ENCODE results near the gene OGFOD1.

Gene OGFOD1

GRCh38 chr16:56450986-56451752 lies at the start of gene OGFOD1, which contains the start of gene NUDT21:
Gene OGFOD1 (plus strand): TSS chr16:56451554. CDS start chr16:56451613, 59 bp downstream.
Gene NUDT21 (minus strand): TSS chr16:56451332. CDS start chr16:56451202, 130 bp downstream.
- ChIA-PET CTCF (no interaction called here), POLR2A (interaction anchor here (0.6 to 1.8 kb wide), 20 partner anchors 9 to 251 kb away, joined by 3 to 10 read pairs (median 4); no protein-coding TSS in a partner anchor)
- TF ChIP-seq PKNOX1 (IDR thresholded peaks at IDR 0.05) (peak; percentile 76), FOXM1 (IDR thresholded peaks at IDR 0.05; ENCODE audit: borderline replicate concordance) (no peak), HDGF (IDR thresholded peaks at IDR 0.05; ENCODE audit: borderline replicate concordance) (no peak), FOXK2 (IDR thresholded peaks at IDR 0.05) (no peak), SUZ12 (IDR thresholded peaks at IDR 0.05) (no peak), ELF4 (IDR thresholded peaks at IDR 0.05) (peak; percentile 20), ZNF384 (IDR thresholded peaks at IDR 0.05) (no peak), SP1 (IDR thresholded peaks at IDR 0.05) (no peak), L3MBTL2 (conservative IDR thresholded peaks at IDR 0.05) (no peak)
- peak; percentile 98 for DNase-seq (ENCODE audit: extremely low spot score)

GRCh38 chr16:56405977-56406672 lies 45.2 kb upstream of the OGFOD1 start:
- DNase-seq (ENCODE audit: extremely low spot score): no peak

DNA sequence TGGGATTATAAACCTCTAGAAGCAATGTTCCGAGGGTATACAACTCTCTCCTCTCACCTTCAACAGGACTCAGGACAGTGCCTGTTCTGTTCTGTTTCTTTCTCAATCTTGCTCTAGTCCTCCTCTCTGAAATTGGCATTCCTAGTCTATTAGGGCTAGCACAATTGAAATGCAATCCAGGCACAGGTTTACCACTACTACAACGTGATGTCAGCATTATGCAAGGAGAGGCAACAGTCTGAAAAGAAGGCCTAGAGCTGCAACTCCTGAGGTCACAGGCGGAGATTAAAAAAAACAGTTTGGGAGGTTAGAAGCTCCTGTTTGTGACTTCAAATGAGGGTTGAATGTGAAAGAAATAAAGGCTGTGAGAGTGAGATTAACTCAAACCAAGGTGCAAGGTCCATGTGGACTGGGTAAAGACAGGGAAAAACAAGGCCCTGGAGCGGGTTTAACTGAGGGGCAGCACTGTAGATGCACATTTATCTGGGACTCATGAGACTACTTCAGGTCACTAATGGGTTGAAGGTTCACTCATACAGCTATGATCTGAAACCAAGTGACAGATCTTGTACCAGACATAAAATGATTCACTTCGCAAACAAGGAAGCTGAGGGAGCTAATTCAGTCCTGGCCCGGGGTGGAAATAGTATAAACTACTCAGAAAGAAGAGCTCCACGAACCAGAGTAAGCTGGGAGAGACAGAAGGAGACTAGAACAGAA lies 42.8 kb upstream of the OGFOD1 start:
- POLR2A ChIA-PET: no interaction called here
- no peak for DNase-seq (ENCODE audit: extremely low spot score)
- TF ChIP-seq ZNF384 (IDR thresholded peaks at IDR 0.05) (no peak), BHLHE40 (IDR thresholded peaks at IDR 0.05; ENCODE audit: borderline replicate concordance) (no peak), ARNT (IDR thresholded peaks at IDR 0.05) (no peak), CTBP1 (IDR thresholded peaks at IDR 0.05; ENCODE audit: borderline replicate concordance) (no peak), L3MBTL2 (conservative IDR thresholded peaks at IDR 0.05) (no peak), LEF1 (IDR thresholded peaks at IDR 0.05; ENCODE audit: borderline replicate concordance) (no peak), PKNOX1 (IDR thresholded peaks at IDR 0.05) (no peak), FOXK2 (IDR thresholded peaks at IDR 0.05) (no peak), ELF4 (IDR thresholded peaks at IDR 0.05) (no peak), NFRKB (IDR thresholded peaks at IDR 0.05) (no peak), HDGF (IDR thresholded peaks at IDR 0.05; ENCODE audit: borderline replicate concordance) (no peak), SUZ12 (IDR thresholded peaks at IDR 0.05) (no peak), SP1 (IDR thresholded peaks at IDR 0.05) (no peak)
- CTCF ChIA-PET: no interaction called here

More at GRCh38 chr16:56405977-56406672, 45.2 kb upstream of the OGFOD1 start:
- ChIA-PET CTCF (no interaction called here), POLR2A (no interaction called here)
- TF ChIP-seq SP1 (IDR thresholded peaks at IDR 0.05) (no peak), ARNT (IDR thresholded peaks at IDR 0.05) (no peak), CTBP1 (IDR thresholded peaks at IDR 0.05; ENCODE audit: borderline replicate concordance) (no peak)

- ChIA-PET CTCF (no interaction called here), POLR2A (no interaction called here)
- no peak for DNase-seq (ENCODE audit: extremely low spot score)
- no peak for TF ChIP-seq L3MBTL2 (conservative IDR thresholded peaks at IDR 0.05)
- no peak for TF ChIP-seq BHLHE40 (IDR thresholded peaks at IDR 0.05; ENCODE audit: borderline replicate concordance)
- TF ChIP-seq SP1 (IDR thresholded peaks at IDR 0.05): no peak
- TF ChIP-seq HDGF (IDR thresholded peaks at IDR 0.05; ENCODE audit: borderline replicate concordance): no peak
- no peak for TF ChIP-seq CTBP1 (IDR thresholded peaks at IDR 0.05; ENCODE audit: borderline replicate concordance)
- no peak for TF ChIP-seq ARNT (IDR thresholded peaks at IDR 0.05)
- TF ChIP-seq PKNOX1 (IDR thresholded peaks at IDR 0.05): no peak
- no peak for TF ChIP-seq FOXK2 (IDR thresholded peaks at IDR 0.05)
- TF ChIP-seq ELF4 (IDR thresholded peaks at IDR 0.05): no peak
Measured at GRCh38 chr16:56409195-56409594, 42.2 kb upstream of the OGFOD1 start.

- CTCF ChIA-PET: no interaction called here
- POLR2A ChIA-PET: interaction anchor here (0.9 kb wide), 1 partner anchor 40 kb away, joined by 3 read pairs; the partner anchor contains the start of gene NUDT21
- DNase-seq (ENCODE audit: extremely low spot score): no peak
- TF ChIP-seq ZNF384 (IDR thresholded peaks at IDR 0.05): 0 out of 2 replicates have a peak, but pooled peaks have one; percentile 17
- no peak for TF ChIP-seq HDGF (IDR thresholded peaks at IDR 0.05; ENCODE audit: borderline replicate concordance)
Measured at GRCh38 chr16:56411123-56411522, 40.2 kb upstream of the OGFOD1 start.

GRCh38 chr16:56411624-56412023 lies 39.7 kb upstream of the OGFOD1 start:
- DNase-seq (ENCODE audit: extremely low spot score): no peak
- TF ChIP-seq BHLHE40 (IDR thresholded peaks at IDR 0.05; ENCODE audit: borderline replicate concordance): no peak
- CTCF ChIA-PET: no interaction called here
- POLR2A ChIA-PET: interaction anchor here (0.9 kb wide), 1 partner anchor 39 kb away, joined by 3 read pairs; the partner anchor contains the start of gene NUDT21

Measured in HEK293T (cell line).